Measurements from ENCODE around the gene CFAP46. TPM values are rescaled to one million over a fixed set of nuclear protein-coding genes. Genes with fewer than 3 reads are reported as not detected.

CFAP46 gene
- total RNA-seq, 1 donor from 2014 or later: 15.4 TPM

- Mint-ChIP-seq H3K27ac (no peak overlapping the region), H3K4me3 (ENCODE audit: low read depth) (no peak overlapping the region)
Measured at GRCh38 chr10:132766291-132766690, 176.1 kb downstream of the CFAP46 start.

GRCh38 chr10:132765435-132765834 is 176.9 kb downstream of the CFAP46 start:
- no peak for TF ChIP-seq CTCF (IDR thresholded peaks at IDR 0.05; ENCODE audit: unreplicated experiment)
- peaks cover 3% of the 10 kb centered on the region for H3K27me3 Mint-ChIP-seq
- peaks cover 5% of the 10 kb centered on the region for H3K9me3 Mint-ChIP-seq (ENCODE audit: low read depth)
- no peak overlapping the region for H3K4me3 Mint-ChIP-seq (ENCODE audit: low read depth)
- H3K36me3 Mint-ChIP-seq (ENCODE audit: insufficient read depth): peaks cover 41% of the 10 kb centered on the region
- no peak for DNase-seq (ENCODE audit: low spot score, unreplicated experiment)
- peaks cover 20% of the 10 kb centered on the region for H3K4me1 Mint-ChIP-seq (ENCODE audit: low read depth)
- peak overlapping the region; percentile 41 for H3K27ac Mint-ChIP-seq

More at GRCh38 chr10:132766291-132766690, 176.1 kb downstream of the CFAP46 start:
- peaks cover 20% of the 10 kb centered on the region for H3K4me1 Mint-ChIP-seq (ENCODE audit: low read depth)
- DNase-seq (ENCODE audit: low spot score, unreplicated experiment): no peak
- peaks cover 3% of the 10 kb centered on the region for H3K27me3 Mint-ChIP-seq
- H3K36me3 Mint-ChIP-seq (ENCODE audit: insufficient read depth): peaks cover 41% of the 10 kb centered on the region
- peaks cover 5% of the 10 kb centered on the region for H3K9me3 Mint-ChIP-seq (ENCODE audit: low read depth)
- TF ChIP-seq CTCF (IDR thresholded peaks at IDR 0.05; ENCODE audit: unreplicated experiment): no peak

GRCh38 chr10:132764108-132764507 is 178.3 kb downstream of the CFAP46 start:
- no peak for TF ChIP-seq CTCF (IDR thresholded peaks at IDR 0.05; ENCODE audit: unreplicated experiment)
- Mint-ChIP-seq H3K4me3 (ENCODE audit: low read depth) (no peak overlapping the region), H3K4me1 (ENCODE audit: low read depth) (peaks cover 20% of the 10 kb centered on the region), H3K27ac (no peak overlapping the region), H3K36me3 (ENCODE audit: insufficient read depth) (peaks cover 36% of the 10 kb centered on the region), H3K9me3 (ENCODE audit: low read depth) (peaks cover 5% of the 10 kb centered on the region), H3K27me3 (peaks cover 3% of the 10 kb centered on the region)
- DNase-seq (ENCODE audit: low spot score, unreplicated experiment): no peak

- no peak overlapping the region for H3K27ac Mint-ChIP-seq
- DNase-seq (ENCODE audit: low spot score, unreplicated experiment): no peak
- H3K36me3 Mint-ChIP-seq (ENCODE audit: insufficient read depth): peaks cover 34% of the 10 kb centered on the region
- no peak overlapping the region for H3K4me3 Mint-ChIP-seq (ENCODE audit: low read depth)
- H3K4me1 Mint-ChIP-seq (ENCODE audit: low read depth): peaks cover 20% of the 10 kb centered on the region
- H3K27me3 Mint-ChIP-seq: peaks cover 3% of the 10 kb centered on the region
- peaks cover 5% of the 10 kb centered on the region for H3K9me3 Mint-ChIP-seq (ENCODE audit: low read depth)
- TF ChIP-seq CTCF (IDR thresholded peaks at IDR 0.05; ENCODE audit: unreplicated experiment): no peak
Measured at GRCh38 chr10:132763545-132763944, 178.8 kb downstream of the CFAP46 start.

GRCh38 chr10:132762267-132762666 is 180.1 kb downstream of the CFAP46 start:
- no peak for DNase-seq (ENCODE audit: low spot score, unreplicated experiment)
- no peak for TF ChIP-seq CTCF (IDR thresholded peaks at IDR 0.05; ENCODE audit: unreplicated experiment)
- H3K4me1 Mint-ChIP-seq (ENCODE audit: low read depth): peaks cover 20% of the 10 kb centered on the region
- peaks cover 3% of the 10 kb centered on the region for H3K27me3 Mint-ChIP-seq
- H3K36me3 Mint-ChIP-seq (ENCODE audit: insufficient read depth): peaks cover 28% of the 10 kb centered on the region
- H3K27ac Mint-ChIP-seq: peak overlapping the region; percentile 39
- no peak overlapping the region for H3K4me3 Mint-ChIP-seq (ENCODE audit: low read depth)
- peaks cover 7% of the 10 kb centered on the region for H3K9me3 Mint-ChIP-seq (ENCODE audit: low read depth)
